ENCODE results near the gene NHSL2.

The NHSL2 gene

GRCh38 chrX:71991164-71991563, 80.5 kb downstream of the NHSL2 start:
- DNase-seq (ENCODE audit: low spot score): no peak

DNA sequence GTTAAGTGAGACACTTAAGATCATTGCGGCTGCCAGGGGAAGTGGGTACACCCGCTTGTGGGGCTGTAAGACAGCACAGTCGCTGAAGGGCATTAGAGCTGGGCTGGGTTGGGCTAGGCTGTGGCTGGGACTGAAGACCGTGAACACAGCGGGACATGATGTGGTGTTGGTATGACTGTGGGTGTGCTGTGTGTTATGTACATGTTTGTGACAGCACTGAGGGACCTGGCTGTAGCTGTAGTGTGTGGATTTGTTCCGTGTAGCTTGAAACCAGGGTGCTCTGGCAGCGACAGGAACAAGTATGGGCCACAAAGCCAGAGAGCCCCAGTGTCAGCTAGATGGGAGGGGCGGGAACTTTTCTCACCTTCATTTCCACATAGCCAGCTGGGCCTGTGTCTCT, 82.1 kb downstream of the NHSL2 start:
- DNase-seq (ENCODE audit: low spot score): no peak

DNA sequence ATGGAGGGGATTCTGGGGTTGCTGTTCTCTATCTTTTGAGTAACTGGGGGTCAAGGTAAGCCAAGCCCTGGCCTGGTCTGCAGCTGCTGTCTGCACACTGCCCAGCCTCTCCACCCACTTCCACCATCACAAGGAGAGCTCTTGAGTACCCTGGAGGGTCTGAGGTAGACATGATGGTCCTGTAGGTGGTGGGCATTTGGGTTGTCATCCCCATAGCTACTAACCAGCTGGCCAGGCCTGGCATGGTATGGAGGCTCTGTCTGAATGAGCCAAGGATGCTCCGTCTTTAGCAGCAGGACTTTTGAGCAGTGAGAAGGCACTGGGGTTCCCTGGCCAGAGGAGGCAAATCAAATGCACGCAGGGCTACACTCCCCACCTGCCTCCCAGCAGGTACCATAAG, 82.7 kb downstream of the NHSL2 start:
- no peak for DNase-seq (ENCODE audit: low spot score)

- no peak for DNase-seq (ENCODE audit: low spot score)
Observed at GRCh38 chrX:71994601-71995000, 84.0 kb downstream of the NHSL2 start.

GRCh38 chrX:71995122-71995521, 84.5 kb downstream of the NHSL2 start:
- no peak for DNase-seq (ENCODE audit: low spot score)

- DNase-seq (ENCODE audit: low spot score): no peak
Observed at GRCh38 chrX:71996136-71996535, 85.5 kb downstream of the NHSL2 start.

GRCh38 chrX:71996826-71997225, 86.2 kb downstream of the NHSL2 start:
- DNase-seq (ENCODE audit: low spot score): peak; percentile 51

DNA sequence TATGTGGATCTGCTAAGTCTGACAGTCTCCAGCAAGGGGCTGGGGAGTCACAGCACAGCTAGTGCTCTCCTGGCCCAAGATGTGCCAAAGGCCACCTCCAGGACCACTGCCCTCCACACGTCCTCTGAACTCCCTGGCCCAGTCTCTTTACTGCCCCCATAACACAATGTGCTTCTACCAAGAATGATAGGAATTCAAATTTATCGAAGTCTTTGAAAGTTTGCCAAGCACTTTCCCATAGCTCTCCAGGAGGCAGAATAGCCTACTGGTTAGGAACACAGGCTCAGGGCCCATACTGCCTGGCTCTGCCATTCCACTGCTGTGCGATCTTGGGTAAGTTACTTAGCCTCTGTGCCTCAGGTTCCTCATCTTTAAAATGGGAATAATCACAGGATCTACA, 86.7 kb downstream of the NHSL2 start:
- no peak for DNase-seq (ENCODE audit: low spot score)

DNA sequence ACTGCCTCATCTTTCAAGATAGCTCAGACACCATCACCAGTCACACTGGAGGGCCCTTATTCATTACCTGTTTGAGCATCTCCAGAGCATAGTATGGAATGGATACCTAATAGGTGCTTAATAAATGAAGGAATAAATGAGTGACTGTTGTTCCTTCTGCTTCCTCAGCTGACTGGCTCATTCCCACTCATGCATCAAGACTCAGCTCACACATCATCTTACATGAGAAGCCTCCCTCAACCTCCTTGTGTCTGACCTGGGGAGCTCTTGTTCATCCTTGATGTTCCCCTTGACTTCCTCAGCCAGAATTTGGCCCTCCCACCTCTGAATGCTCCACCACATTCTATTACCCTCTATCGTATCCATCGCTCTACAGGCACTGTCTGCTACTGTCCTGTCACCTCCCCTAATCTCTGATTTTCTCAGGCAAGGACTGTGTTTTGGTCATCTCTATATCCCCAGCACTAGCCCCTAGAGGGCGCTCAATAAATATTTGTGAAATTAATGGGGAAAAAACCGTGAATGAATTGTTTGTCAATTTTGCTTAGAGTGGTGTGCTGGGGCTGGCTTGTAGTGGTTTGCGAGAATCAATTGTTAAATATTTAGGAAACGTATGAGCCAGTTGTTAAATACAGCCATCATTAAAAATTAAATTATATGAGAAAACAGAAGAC, 88.3 kb downstream of the NHSL2 start:
- peak; percentile 39 for DNase-seq (ENCODE audit: low spot score)

GRCh38 chrX:71999535-71999934, 88.9 kb downstream of the NHSL2 start:
- DNase-seq (ENCODE audit: low spot score): no peak

DNA sequence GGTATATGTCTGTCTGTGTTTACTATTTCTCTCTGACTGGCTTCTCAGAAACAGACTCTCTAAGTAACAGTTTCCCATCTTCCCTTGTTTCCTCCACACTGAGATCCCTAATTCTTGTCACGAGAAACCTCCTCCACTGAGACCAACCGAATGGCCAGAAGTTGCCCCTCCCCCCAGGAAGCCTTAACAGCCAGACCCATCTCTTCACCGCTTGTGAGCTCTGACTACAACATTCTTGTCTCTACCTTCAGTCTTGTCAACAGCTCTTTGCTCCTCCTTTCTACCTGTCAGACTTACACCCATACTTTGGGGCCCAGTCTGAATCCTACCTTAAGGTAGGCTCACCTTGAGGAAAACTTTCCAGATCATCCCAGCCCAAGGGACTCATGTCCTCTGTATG, 90.8 kb downstream of the NHSL2 start:
- no peak for DNase-seq (ENCODE audit: low spot score)

GRCh38 chrX:72001906-72002305, 91.3 kb downstream of the NHSL2 start:
- DNase-seq (ENCODE audit: low spot score): no peak

DNA sequence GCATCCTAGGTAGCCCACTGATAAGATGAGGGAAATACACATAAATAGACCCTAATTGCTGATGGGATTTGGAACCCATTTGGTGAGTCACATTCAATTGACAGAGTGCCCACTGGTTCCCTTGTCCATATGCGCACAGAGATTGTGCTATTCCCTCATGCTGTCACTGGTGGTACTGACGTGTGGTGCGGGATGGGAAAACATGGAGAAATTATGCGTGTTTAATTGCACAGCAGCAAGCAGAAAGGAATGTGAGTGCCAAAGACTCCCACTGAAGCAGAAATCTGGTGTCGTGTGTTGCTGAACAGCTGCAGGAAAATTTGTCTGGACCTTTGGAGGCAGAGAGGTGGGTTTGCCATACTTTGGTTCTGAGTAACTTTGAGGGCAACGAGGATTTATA, 92.2 kb downstream of the NHSL2 start:
- DNase-seq (ENCODE audit: low spot score): no peak

- DNase-seq (ENCODE audit: low spot score): no peak
Observed at GRCh38 chrX:72003811-72004750, 93.4 kb downstream of the NHSL2 start.

GRCh38 chrX:72005046-72005445, 94.4 kb downstream of the NHSL2 start:
- DNase-seq (ENCODE audit: low spot score): no peak

DNA sequence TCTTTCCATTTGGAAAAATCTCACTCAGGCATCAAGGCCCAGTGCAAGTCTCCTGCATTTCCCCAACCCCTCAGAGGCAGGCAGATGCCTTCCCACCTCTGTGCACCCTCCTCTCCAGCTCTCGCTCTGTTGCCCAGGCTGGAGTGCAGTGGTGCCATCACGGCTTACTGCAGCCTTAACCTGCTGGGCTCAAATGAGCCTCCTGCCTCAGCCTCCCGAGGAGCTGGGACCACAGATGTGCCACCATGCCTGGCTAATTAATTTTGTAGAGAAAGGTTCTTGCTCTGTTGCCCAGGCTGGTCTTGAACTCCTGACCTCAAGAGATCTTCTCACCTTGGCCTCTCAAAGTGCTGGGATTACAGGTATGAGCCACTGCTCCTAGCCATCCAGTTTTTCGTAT, 95.8 kb downstream of the NHSL2 start:
- DNase-seq (ENCODE audit: low spot score): no peak

DNA sequence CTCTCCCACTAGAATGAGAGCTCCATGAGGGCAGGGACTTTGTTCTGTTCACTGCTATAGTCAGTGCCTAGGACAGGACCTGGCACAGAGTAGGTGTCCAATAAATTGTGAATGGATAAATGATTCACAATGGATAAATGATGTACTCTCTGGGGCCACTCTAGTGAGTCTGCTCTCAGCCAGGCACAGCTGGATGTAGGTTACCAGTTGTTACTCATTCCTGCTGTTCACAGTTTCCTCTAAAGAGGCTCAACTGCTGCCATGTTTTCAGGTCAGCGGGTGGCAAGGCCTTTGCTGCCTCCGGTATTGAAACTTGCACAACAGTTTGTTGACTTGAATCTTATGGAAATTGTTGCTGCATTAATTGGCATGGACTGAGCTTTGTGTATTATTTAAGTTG, 99.1 kb downstream of the NHSL2 start:
- DNase-seq (ENCODE audit: low spot score): no peak

GRCh38 chrX:72011734-72012133, 101.1 kb downstream of the NHSL2 start:
- no peak for DNase-seq (ENCODE audit: low spot score)

GRCh38 chrX:72015383-72015782, 104.7 kb downstream of the NHSL2 start:
- DNase-seq (ENCODE audit: low spot score): no peak

DNA sequence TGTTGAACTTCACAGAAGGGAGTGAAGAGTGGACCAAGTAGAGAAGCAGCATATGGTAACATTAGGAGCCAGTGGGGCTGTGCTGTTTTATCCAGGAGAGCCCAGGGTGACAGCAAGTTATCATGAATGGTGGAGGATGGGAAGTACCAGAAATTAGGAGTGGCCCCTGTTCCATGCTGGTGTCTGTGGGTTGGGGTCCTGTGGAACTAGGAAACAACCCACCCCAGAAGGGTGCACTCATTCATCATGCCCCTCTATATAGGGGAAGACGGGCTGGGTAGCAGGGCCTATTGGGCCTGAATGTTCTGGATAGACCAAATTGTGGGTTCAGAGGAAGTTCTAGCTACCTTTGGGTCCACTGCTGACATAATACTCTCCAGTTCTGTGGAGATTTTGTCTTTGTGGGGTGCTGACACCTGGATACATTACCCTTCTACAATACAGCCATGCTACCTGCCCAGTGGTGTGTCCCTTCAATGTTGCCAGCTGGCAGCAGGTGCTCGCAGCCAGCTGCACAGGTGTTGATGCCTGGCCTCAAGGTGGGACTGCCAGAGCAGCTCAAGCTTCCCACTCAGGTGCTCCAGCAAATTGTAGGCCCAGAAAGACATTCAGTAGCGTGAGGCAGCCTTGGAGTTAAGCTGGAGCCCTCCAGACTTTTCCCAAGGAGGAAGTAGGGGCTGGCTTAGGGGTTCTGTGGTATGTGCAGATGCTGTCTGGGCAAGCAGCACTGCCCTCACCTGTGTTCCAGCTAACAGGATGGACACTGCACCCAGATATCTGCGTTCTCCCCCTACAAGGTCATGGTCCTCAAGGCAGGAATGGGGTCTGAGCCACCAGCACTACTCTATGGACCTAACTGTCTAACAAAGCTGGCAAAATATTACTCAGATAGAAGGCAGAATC, 106.5 kb downstream of the NHSL2 start:
- DNase-seq (ENCODE audit: low spot score): no peak

GRCh38 chrX:72018277-72019112, 107.8 kb downstream of the NHSL2 start:
- DNase-seq (ENCODE audit: low spot score): peak; percentile 91

All from AG08395 (cell line).